Measurements from ENCODE around the gene CSNK1D. TPM values are rescaled to one million over a fixed set of nuclear protein-coding genes. Genes with fewer than 3 reads are reported as not detected.

The CSNK1D gene
- total RNA-seq, 2 experiments from 2014 or later = 118 to 182 TPM

DNA sequence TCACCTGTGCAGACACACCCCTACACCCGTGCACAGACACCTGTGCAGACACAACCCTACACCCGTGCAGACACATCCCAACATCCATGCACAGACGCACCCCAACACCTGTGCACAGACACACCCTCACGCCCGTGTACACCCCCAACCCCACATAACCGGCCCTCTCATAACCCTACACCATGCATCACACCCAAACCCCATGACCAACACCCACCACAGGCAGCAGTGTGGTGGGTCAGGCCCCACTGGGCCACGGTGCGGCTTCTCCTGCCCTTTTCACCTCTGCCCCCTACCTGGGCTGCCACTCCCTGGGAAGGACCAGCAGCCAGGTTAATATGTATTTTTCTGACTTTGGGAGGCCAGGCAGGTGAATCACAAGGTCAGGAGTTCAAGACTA lies 48.8 kb downstream of the CSNK1D start:
- ChIA-PET CTCF (no interaction called here), POLR2A (no interaction called here)
- Mint-ChIP-seq H3K27ac (no peak overlapping the region), H3K27me3 (no peaks in the 10 kb centered on the region), H3K4me1 (peaks cover 2% of the 10 kb centered on the region), H3K4me3 (no peak overlapping the region), H3K9me3 (ENCODE audit: low read depth) (no peaks in the 10 kb centered on the region), H3K36me3 (ENCODE audit: low read depth) (no peaks in the 10 kb centered on the region)
- DNase-seq (no peak), ATAC-seq (no peak)
- intact Hi-C loops (cut with DNase I, micrococcal nuclease) = no loop called here

DNA sequence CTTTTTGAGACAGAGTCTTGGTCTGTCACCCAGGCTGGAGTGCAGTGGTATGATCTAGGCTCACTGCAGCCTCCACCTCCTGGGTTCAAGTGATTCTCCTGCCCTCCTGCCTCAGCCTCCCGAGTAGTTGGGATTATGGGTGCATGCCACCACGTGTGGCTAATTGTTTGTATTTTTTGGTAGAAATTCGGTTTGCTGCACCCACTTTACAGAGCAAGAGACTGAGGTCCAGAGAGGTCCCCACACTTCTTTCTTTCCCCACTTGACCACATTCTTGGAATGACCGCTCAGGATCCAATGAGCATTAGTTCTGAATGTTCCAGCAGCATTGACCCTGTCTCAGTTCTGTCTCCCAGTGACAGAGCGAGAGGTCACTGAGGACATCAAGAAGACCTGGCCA lies 50.0 kb downstream of the CSNK1D start:
- POLR2A ChIA-PET = no interaction called here
- CTCF ChIA-PET = no interaction called here
- ATAC-seq (no peak), DNase-seq (no peak)
- intact Hi-C loops (cut with DNase I, micrococcal nuclease) = no loop called here
- H3K27ac Mint-ChIP-seq = no peak overlapping the region
- peaks cover 2% of the 10 kb centered on the region for H3K4me1 Mint-ChIP-seq
- no peaks in the 10 kb centered on the region for H3K9me3 Mint-ChIP-seq (ENCODE audit: low read depth)
- peak overlapping the region; percentile 11 for H3K4me3 Mint-ChIP-seq
- H3K27me3 Mint-ChIP-seq = no peaks in the 10 kb centered on the region
- H3K36me3 Mint-ChIP-seq (ENCODE audit: low read depth) = no peaks in the 10 kb centered on the region

DNA sequence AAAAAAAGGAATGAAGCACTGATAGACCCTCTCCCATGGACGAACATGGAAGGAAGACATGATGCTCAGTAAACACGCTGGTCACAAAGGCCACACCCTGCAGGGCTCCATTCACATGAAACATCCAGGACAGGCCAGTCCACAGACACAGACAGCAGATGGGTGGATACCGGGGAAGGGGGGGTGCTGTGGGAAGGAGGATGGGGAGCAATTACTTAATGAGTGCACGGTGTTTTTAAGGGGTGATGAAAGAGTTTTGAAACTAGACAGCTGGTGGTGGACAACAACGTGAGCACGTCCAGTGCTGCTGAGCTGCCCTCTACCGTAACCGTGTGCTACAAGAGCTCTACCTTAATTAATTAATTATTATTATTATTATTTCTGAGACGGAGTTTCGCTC lies 50.7 kb downstream of the CSNK1D start:
- H3K9me3 Mint-ChIP-seq (ENCODE audit: low read depth) = no peaks in the 10 kb centered on the region
- no peak for ATAC-seq
- H3K4me3 Mint-ChIP-seq = no peak overlapping the region
- no peaks in the 10 kb centered on the region for H3K27me3 Mint-ChIP-seq
- intact Hi-C loops (cut with DNase I, micrococcal nuclease) = no loop called here
- ChIA-PET CTCF (no interaction called here), POLR2A (no interaction called here)
- H3K36me3 Mint-ChIP-seq (ENCODE audit: low read depth) = no peaks in the 10 kb centered on the region
- H3K27ac Mint-ChIP-seq = no peak overlapping the region
- peaks cover 2% of the 10 kb centered on the region for H3K4me1 Mint-ChIP-seq
- no peak for DNase-seq

DNA sequence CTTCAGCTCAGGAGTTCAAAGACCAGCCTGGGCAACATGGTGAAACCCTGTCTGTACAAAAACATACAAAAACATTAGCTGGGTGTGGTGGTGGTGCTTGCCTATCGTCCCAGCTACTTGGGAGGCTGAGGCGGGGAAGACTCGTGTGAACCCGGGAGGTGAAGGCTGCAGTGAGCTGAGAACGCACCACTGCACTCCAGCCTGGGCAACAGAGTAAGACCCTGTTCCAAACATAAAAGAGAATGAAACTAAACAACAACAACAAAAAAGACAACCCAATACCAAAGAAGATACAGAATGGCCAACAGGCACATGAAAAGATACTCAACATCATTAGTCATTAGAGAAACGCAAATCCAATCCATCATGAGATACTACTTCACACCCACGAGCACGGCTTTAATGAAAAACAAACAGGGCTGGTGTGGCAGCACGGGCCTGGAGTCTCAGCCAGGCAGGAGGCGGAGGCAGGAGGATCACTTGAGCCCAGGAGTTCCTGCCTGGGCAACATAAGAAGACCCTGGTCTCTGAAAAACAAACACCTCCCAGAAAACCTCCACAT lies 52.1 kb downstream of the CSNK1D start:
- DNase-seq = no peak
- H3K27me3 Mint-ChIP-seq = no peaks in the 10 kb centered on the region
- POLR2A ChIA-PET = no interaction called here
- H3K27ac Mint-ChIP-seq = no peak overlapping the region
- CTCF ChIA-PET = interaction anchor here (0.6 to 1.6 kb wide), 5 partner anchors 14 to 192 kb away, joined by 3 to 5 read pairs (median 3); no protein-coding TSS in a partner anchor
- H3K36me3 Mint-ChIP-seq (ENCODE audit: low read depth) = no peaks in the 10 kb centered on the region
- no peak for ATAC-seq
- intact Hi-C loops (cut with DNase I, micrococcal nuclease) = no loop called here
- no peaks in the 10 kb centered on the region for H3K9me3 Mint-ChIP-seq (ENCODE audit: low read depth)
- H3K4me3 Mint-ChIP-seq = no peak overlapping the region
- peaks cover 6% of the 10 kb centered on the region for H3K4me1 Mint-ChIP-seq

DNA sequence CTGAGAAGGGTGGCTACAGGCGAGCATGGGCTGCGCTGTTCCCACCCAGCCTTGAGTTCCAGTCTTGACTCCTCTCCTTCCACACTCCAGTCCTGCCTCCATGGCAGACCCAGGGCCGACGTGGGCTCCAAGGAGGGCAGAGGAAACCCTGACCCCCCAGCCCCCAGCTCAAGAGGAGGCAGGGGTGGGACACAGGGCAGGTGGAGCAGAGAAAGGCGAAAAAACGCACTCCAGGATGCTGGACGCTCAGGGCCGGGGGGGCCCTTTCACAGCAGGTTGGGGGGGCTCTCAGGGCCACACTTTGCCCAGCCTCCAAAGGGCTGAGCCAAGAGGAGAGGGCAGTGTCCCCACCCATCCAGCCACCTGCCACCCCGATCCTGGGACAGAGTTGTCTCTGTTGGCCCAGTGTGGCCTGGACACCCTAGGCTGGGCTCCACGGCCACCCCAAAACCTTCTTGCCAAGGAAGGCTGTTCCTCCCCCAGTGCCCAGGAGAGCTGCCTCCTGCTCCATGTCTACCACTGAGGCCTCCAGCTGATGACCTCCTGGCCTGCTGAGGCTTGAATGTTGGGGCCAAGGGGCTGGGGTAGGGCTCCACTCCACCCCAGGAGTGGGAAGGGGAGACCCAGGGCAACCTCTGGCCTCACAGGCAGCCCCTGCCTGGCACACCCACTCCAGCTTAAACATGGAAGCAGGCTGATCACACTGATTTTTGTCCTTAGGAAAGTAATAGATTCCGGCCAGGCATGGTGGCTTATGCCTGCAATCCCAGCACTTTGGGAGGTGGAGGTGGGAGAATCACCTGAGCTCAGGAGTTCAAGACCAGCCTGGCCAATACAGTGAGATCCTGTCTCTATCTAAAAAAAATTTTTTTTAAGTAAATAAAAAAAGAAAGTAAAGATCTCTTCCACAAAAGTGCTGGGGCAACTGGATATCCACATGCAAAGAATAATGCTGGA lies 53.5 kb downstream of the CSNK1D start:
- Mint-ChIP-seq H3K4me3 (no peak overlapping the region), H3K9me3 (ENCODE audit: low read depth) (no peaks in the 10 kb centered on the region), H3K36me3 (ENCODE audit: low read depth) (no peaks in the 10 kb centered on the region), H3K27me3 (no peaks in the 10 kb centered on the region), H3K27ac (no peak overlapping the region), H3K4me1 (peaks cover 16% of the 10 kb centered on the region)
- DNase-seq (no peak), ATAC-seq (no peak)
- intact Hi-C loops (cut with DNase I, micrococcal nuclease) = no loop called here
- ChIA-PET CTCF (interaction anchor here (1.5 to 1.6 kb wide), 2 partner anchors 15 to 16 kb away, joined by 4 to 5 read pairs; no protein-coding TSS in a partner anchor), POLR2A (no interaction called here)

DNA sequence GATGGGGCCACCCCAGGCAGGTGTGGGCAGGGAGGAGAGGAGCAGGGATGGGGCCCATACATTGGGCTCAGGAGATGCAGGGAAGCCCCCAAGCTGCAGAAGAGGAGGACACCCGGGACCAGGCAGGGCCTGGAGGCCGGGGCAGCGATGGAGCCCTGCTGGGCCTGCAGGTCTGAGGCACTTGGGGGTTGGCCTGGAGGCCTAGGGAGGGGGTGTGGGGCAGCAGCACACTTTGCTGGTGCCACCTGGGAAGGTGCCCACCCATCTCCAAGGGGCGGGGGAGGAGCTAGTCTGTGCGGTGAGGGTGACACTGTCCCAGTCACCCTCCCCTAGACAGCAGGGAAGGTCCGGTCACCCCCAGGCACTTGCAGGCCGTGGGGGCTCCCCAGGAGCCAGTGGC lies 54.4 kb downstream of the CSNK1D start:
- ChIA-PET POLR2A (no interaction called here), CTCF (no interaction called here)
- no peaks in the 10 kb centered on the region for H3K27me3 Mint-ChIP-seq
- DNase-seq (no peak), ATAC-seq (no peak)
- intact Hi-C loops (cut with DNase I, micrococcal nuclease) = no loop called here
- H3K9me3 Mint-ChIP-seq (ENCODE audit: low read depth) = no peaks in the 10 kb centered on the region
- peaks cover 22% of the 10 kb centered on the region for H3K4me1 Mint-ChIP-seq
- H3K27ac Mint-ChIP-seq = no peak overlapping the region
- no peaks in the 10 kb centered on the region for H3K36me3 Mint-ChIP-seq (ENCODE audit: low read depth)
- no peak overlapping the region for H3K4me3 Mint-ChIP-seq

DNA sequence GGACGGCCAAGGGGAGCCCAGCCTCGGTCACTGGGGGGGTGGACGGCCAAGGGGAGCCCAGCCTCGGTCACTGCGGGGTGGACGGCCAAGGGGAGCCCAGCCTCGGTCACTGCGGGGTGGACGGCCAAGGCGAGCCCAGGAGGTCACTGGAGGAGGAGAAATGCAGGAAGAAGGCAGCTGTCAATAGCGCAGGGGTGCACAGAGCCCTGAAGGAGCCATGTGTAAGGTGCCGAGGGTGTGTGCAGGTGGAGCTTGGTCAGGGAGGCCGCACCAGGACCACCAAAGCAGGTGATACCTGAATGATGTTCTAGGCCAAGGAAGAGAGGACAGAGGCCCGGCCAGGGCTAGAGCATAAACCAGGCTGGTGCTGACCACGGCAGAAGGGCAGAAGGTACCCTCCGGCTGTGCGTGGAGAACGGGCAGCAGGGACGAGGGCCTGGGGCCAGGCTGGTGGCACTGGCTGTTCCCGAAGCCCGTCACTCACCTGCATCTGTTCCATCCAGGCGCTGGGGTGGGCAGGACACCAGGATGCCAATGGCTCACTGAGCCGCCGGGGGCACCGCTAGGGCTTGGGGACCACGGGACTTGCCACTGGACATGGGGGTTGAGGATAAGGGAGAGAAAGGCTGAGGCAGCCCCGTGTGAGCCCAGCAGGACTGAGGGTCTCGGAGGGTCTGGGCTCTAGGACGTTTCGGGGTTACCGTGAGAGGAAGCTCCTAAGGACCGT lies 55.0 kb downstream of the CSNK1D start:
- ChIA-PET POLR2A (no interaction called here), CTCF (no interaction called here)
- Mint-ChIP-seq H3K4me3 (no peak overlapping the region), H3K27ac (no peak overlapping the region), H3K9me3 (ENCODE audit: low read depth) (no peaks in the 10 kb centered on the region), H3K4me1 (peaks cover 26% of the 10 kb centered on the region), H3K36me3 (ENCODE audit: low read depth) (no peaks in the 10 kb centered on the region), H3K27me3 (no peaks in the 10 kb centered on the region)
- no peak for DNase-seq
- ATAC-seq = no peak
- intact Hi-C loops (cut with DNase I, micrococcal nuclease) = no loop called here

DNA sequence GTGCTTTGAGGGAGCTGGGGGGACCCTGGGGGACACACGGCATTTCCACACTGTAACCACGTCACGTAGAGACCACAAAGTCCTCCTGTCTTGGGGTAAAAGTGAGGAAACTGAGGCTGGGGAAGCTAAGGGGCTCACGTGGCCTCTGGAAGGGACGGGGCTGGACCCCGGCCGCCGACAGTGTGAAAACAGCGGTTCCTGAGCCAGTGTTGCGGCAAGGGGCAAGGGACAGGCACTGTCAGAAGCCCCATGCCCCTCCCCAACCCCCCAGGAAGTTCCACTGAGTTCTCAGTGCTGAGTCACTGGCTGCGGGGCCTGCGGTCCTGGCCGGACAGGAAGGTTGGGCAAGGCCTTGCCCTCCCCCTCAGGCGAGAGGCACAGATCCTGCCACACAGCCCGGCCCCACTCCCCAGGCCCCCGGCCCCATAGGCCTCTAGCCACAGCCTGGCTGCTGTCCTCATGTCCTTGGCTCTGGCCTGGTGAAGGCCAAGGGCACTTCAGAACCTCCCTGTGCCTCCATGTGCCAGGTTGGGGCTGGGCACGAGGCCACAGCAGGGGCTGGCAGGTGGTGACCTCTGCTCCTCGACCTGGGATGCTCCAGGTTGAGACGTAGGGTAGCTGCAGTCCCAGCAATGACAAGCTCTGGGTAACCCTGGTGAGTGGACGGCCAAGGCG lies 55.8 kb downstream of the CSNK1D start:
- POLR2A ChIA-PET = no interaction called here
- ATAC-seq (no peak), DNase-seq (no peak)

DNA sequence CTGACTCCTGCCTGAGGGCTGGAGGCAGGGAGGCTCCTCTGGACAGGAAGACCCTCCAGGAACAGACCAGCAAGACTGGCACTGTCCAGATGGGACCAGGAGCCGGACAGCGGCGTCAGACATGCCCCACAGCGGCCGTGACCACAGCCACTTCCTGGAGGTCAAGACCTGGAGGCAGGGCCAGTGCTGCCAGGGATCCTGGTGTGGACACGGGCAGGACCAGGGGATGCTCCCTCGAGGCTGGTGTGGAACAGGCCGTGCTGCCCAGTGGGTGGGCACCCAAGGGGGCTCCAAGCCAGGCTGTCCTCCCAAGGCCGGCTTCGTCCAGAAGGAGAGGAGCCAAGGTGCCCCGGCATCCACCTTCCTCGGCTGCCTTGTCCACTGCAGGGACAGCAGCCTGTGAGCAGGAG lies 56.4 kb downstream of the CSNK1D start:
- Mint-ChIP-seq H3K27ac (no peak overlapping the region), H3K36me3 (ENCODE audit: low read depth) (no peaks in the 10 kb centered on the region), H3K9me3 (ENCODE audit: low read depth) (no peaks in the 10 kb centered on the region), H3K4me1 (peaks cover 28% of the 10 kb centered on the region), H3K27me3 (no peaks in the 10 kb centered on the region), H3K4me3 (no peak overlapping the region)
- ChIA-PET POLR2A (no interaction called here), CTCF (no interaction called here)
- ATAC-seq = no peak
- no peak for DNase-seq
- intact Hi-C loops (cut with DNase I, micrococcal nuclease) = no loop called here

More for the DNA sequence above, 55.8 kb downstream of the CSNK1D start:
- H3K4me1 Mint-ChIP-seq = peaks cover 28% of the 10 kb centered on the region
- no peak overlapping the region for H3K4me3 Mint-ChIP-seq
- no peaks in the 10 kb centered on the region for H3K27me3 Mint-ChIP-seq
- no peaks in the 10 kb centered on the region for H3K9me3 Mint-ChIP-seq (ENCODE audit: low read depth)
- intact Hi-C loops (cut with DNase I, micrococcal nuclease) = no loop called here
- H3K27ac Mint-ChIP-seq = peak overlapping the region; percentile 42
- no peaks in the 10 kb centered on the region for H3K36me3 Mint-ChIP-seq (ENCODE audit: low read depth)
- CTCF ChIA-PET = no interaction called here

DNA sequence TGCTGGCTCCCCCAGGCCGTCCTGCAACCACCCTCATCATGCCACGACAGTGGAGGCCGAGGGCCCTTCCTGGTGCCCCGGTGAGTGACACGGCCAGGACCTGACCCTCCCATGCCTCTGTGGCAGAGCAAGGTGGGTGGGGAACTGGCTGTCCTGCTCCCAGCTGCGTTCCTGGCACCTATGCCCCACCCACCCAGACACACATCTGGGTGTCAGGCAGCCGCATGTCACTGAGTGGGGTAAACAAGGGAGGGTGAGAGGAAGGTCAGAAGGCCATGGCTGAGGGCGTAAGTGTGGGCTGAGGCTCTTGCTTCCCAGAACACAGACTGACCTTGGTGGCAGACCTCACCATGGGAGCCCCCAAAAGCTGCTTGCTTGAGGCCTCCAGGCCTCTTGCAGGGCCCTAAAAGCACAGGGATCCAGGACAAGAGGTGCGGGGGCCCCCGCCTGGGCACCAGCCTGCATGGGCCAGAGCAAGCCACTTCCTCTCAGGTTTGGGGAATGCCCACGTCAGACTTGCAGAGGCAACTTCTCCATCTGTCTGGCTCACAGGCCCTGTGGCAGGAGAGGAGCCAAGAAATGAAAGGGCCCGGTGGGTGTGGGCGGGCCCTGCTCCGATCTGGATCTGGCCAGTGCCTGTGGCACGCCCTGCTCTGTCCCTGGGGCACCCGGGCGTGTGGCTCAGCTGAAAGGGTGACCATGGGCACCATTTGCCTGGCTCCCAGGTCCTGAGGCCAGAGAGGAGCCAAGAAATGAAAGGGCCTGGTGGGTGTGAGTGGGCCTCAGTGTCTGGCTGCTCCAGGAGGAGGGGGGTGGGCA lies 57.0 kb downstream of the CSNK1D start:
- Mint-ChIP-seq H3K9me3 (ENCODE audit: low read depth) (no peaks in the 10 kb centered on the region), H3K27ac (peak overlapping the region; percentile 58), H3K4me1 (peaks cover 32% of the 10 kb centered on the region), H3K4me3 (peak overlapping the region; percentile 23), H3K27me3 (no peaks in the 10 kb centered on the region), H3K36me3 (ENCODE audit: low read depth) (no peaks in the 10 kb centered on the region)
- peak; percentile 71 for ATAC-seq
- ChIA-PET CTCF (interaction anchor here (2.0 kb wide), 1 partner anchor 10 kb away, joined by 8 read pairs; no protein-coding TSS in a partner anchor), POLR2A (interaction anchor here (0.6 kb wide), 1 partner anchor 18 kb away, joined by 5 read pairs; no protein-coding TSS in a partner anchor)
- intact Hi-C loops (cut with DNase I, micrococcal nuclease) = no loop called here
- peak; percentile 79 for DNase-seq

DNA sequence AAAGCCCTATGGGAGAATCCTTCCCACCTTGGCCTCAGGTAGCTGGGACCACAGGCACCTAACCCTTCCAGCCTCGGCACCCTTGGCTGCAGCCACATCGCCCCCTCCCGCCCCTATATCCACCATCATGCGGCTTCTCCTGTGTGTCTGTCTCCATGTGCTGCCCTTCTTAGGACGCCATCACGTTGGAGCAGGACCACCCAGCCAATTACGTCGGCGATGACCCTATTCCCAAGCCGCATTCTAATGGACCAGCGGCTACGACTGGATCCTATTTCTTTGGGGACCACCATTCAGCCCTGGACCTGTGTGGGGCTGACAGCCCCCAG lies 57.6 kb downstream of the CSNK1D start:
- intact Hi-C loops (cut with DNase I, micrococcal nuclease) = no loop called here
- H3K9me3 Mint-ChIP-seq (ENCODE audit: low read depth) = no peaks in the 10 kb centered on the region
- peaks cover 35% of the 10 kb centered on the region for H3K4me1 Mint-ChIP-seq
- no peaks in the 10 kb centered on the region for H3K27me3 Mint-ChIP-seq
- DNase-seq (no peak), ATAC-seq (no peak)
- no peak overlapping the region for H3K27ac Mint-ChIP-seq
- no peaks in the 10 kb centered on the region for H3K36me3 Mint-ChIP-seq (ENCODE audit: low read depth)
- H3K4me3 Mint-ChIP-seq = peak overlapping the region; percentile 23
- POLR2A ChIA-PET = interaction anchor here (0.6 kb wide), 1 partner anchor 17 kb away, joined by 5 read pairs; no protein-coding TSS in a partner anchor
- CTCF ChIA-PET = interaction anchor here (2.0 kb wide), 1 partner anchor 10 kb away, joined by 8 read pairs; no protein-coding TSS in a partner anchor

All from activated CD4-positive, alpha-beta T cell treated with anti-CD3 and anti-CD28 coated beads for 36 hours (primary cell).